Measurements from ENCODE around the gene LIPM.

GRCh38 chr10:88865281-88865876 lies 62.8 kb downstream of the LIPM start:
- TF ChIP-seq TAF1 (IDR thresholded peaks at IDR 0.05; ENCODE audit: low read depth, low read length) (no peak), POLR2AphosphoS5 (IDR thresholded peaks at IDR 0.05; ENCODE audit: low read depth, low read length) (no peak), POLR2A (IDR thresholded peaks at IDR 0.05; ENCODE audit: low read depth, low read length) (no peak), SPI1 (IDR thresholded peaks at IDR 0.05; ENCODE audit: low read depth, low read length) (no peak)

Measured in GM12891 (cell line).